ENCODE results near the gene DGCR8. TPM values are rescaled to one million over a fixed set of nuclear protein-coding genes. Genes with fewer than 3 reads are reported as not detected.

Gene DGCR8
- 23.8 and 51.7 TPM in 2 replicates for total RNA-seq

GRCh38 chr22:20079745-20080444 lies at the start of gene DGCR8:
DGCR8 (plus strand) TSS chr22:20080241; CDS start chr22:20085964, 5,723 bp downstream.

GRCh38 chr22:20115691-20116375 lies 35.8 kb downstream of the DGCR8 start, which contains the start of gene RANBP1:
RANBP1 (plus strand) TSS chr22:20116104; CDS start chr22:20116185, 81 bp downstream.

GRCh38 chr22:20116951-20117632 lies 37.1 kb downstream of the DGCR8 start, which contains the start of gene TRMT2A:
TRMT2A (minus strand) TSS chr22:20117226; CDS start chr22:20116906, 320 bp downstream.

GRCh38 chr22:20131597-20131858 lies 51.5 kb downstream of the DGCR8 start, which contains the start of gene ZDHHC8:
ZDHHC8 (plus strand) TSS chr22:20131804; CDS start chr22:20131948, 144 bp downstream.

GRCh38 chr22:20150381-20151275 lies 70.6 kb downstream of the DGCR8 start, which contains the start of gene CCDC188:
CCDC188 (minus strand) TSS chr22:20151055; CDS start chr22:20150986, 69 bp downstream.

Other genes starting within 250 kb of the DGCR8 start
- 8.5 and 8.7 TPM in 2 replicates for gene GNB1L, start 225.4 kb upstream of the DGCR8 start, total RNA-seq
- 19.6 and 62.2 TPM in 2 replicates for gene RTL10, start 225.4 kb upstream of the DGCR8 start, total RNA-seq
- 259 and 533 TPM in 2 replicates for gene COMT, start 138.5 kb upstream of the DGCR8 start, total RNA-seq
- 70.9 and 110 TPM in 2 replicates for gene TXNRD2, start 138.4 kb upstream of the DGCR8 start, total RNA-seq
- 78.0 and 187 TPM in 2 replicates for gene ARVCF, start 63.4 kb upstream of the DGCR8 start, total RNA-seq
- gene TANGO2, start 59.1 kb upstream of the DGCR8 start, total RNA-seq: 50.7 and 75.1 TPM in 2 replicates
- 170 and 192 TPM in 2 replicates for gene RANBP1, start 35.9 kb downstream of the DGCR8 start, total RNA-seq
- 33.0 and 52.9 TPM in 2 replicates for gene TRMT2A, start 37.0 kb downstream of the DGCR8 start, total RNA-seq
- 5.3 and 34.4 TPM in 2 replicates for gene ZDHHC8, start 51.6 kb downstream of the DGCR8 start, total RNA-seq
- gene CCDC188, start 70.8 kb downstream of the DGCR8 start, total RNA-seq: 9.2 and 13.9 TPM in 2 replicates
- gene RTN4R, start 188.1 kb downstream of the DGCR8 start, total RNA-seq: 0.16 and 1.3 TPM in 2 replicates
- 41.9 and 42.3 TPM in 2 replicates for gene DGCR6L, start 239.8 kb downstream of the DGCR8 start, total RNA-seq